Dermis blood vessel endothelial cell (primary cell): ENCODE measurements around the gene CTAGE9. TPM values are rescaled to one million over a fixed set of nuclear protein-coding genes. Genes with fewer than 3 reads are reported as not detected.
"Not testable (repeated sequence)": the region's sequence is repeated elsewhere in the genome, so short reads cannot be mapped to it uniquely, and the experiment has no call there.

ENCODE experiments used
- DNase-seq: peaks from one replicate; pipeline ENCODE4 v3.0.0; 2010
- total RNA-seq: library from RNA; depleted of rRNA; stranded (reverse); fragments of >200 nt; gene quantifications from 2 replicates; pipeline ENCODE4 v1.2.3, GENCODE V29; 2014

Gene CTAGE9
- total RNA-seq, 1 donor from 2014 or later = not detected

DNA sequence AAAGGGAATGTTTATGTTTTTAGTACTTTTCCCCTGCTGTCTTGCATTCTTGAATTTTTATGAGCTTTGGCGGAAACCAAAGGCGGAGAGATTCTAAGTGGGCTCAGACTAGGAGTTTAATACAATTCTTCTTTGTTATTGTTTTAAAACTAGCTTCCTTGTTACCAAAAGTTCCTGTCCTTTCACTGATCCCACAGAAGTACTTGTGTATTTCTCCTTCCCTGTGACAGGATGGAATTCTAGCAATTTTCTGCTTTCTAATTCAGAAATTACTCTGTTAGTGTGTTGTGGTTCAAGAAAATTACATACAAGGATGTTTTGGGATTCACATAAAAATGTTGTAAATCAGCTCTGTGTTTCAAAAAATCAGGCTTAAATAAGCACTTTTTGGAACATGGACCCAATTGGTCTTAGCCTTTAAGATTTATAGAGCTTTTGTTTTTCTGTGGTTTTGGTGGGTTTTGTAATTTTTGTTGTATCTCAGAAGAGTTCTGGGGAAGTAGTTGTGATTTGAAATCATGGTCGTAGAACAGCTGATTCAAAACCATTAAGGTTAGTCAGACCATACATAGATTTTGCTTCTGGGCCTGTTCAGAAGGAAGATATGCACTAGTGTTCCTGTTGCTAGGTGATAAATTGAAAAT, 17.6 kb upstream of the CTAGE9 start:
- no peak for DNase-seq

DNA sequence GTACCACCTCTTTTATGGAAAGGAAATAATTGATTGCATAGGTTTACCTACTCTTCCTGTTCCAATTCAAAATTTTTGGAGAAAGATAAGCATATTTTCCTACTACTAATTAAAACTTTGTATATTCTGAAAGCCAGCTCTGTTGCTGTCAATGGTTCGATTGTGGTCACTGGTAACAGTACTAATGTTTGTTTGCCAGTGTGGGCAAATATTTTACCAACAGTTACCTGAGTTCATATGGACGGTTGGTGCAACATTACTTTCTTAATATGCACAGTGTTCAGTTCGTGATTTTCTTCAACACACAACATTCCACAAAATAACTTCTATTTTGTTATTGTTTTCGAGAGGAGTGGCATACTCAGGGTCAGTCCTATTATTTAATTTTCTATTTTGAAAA, 17.1 kb upstream of the CTAGE9 start:
- DNase-seq = no peak

DNA sequence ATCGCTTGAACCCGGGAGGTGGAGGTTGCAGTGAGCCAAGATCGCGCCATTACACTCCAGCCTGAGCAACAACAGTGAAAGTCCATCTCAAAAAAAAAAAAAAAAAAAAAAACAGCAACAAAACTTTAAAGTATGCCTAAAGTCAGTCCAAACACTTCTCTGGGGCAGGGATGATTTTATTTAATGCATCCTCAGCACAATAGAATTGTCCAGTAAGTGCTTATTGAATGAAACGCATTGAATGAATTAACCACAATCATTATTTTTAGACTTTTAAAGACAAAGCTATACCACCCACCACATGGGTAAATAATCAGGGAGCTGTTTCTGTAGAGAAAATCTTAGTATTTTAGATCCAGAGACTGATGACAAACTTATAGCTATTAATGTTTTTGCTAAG, 16.6 kb upstream of the CTAGE9 start:
- no peak for DNase-seq

DNA sequence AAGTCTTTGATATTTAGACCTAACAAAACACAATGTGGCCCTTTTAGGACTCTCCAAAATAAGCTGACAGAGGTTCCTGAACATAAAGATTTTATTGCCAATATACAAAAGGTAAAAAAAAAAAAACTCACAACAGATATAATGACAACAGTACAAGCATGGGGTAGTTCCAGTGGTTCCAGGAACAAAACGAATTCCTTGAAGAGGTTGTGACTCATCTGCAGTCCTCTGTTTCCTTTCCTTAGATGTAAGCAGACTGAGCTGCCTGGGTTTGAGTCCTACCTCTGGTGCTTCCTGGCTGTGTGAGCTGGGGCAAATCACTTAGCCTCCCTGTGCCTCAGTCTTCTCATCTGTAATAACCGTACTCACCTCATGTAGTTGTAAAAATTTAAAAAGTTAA, 13.3 kb upstream of the CTAGE9 start:
- peak; percentile 4 for DNase-seq

DNA sequence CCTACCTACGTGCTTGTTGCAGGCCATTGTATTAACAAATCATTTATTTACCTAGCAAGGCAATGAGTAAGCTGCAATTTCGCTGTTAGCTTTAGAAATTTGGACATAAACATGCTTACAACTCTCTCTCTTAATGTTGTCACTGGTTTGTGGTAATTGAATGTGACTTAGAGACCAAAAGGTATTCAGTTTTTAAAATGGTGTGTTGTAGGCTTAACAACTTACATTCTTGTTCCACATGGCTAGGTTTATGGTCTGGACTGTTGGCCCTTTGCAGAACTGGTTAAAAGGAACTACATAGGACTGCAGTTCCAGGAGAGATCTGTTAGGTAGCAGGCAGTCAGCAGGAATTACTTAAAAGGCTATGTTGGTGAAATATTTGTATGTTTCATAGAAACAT, 10.3 kb upstream of the CTAGE9 start:
- DNase-seq = no peak

DNA sequence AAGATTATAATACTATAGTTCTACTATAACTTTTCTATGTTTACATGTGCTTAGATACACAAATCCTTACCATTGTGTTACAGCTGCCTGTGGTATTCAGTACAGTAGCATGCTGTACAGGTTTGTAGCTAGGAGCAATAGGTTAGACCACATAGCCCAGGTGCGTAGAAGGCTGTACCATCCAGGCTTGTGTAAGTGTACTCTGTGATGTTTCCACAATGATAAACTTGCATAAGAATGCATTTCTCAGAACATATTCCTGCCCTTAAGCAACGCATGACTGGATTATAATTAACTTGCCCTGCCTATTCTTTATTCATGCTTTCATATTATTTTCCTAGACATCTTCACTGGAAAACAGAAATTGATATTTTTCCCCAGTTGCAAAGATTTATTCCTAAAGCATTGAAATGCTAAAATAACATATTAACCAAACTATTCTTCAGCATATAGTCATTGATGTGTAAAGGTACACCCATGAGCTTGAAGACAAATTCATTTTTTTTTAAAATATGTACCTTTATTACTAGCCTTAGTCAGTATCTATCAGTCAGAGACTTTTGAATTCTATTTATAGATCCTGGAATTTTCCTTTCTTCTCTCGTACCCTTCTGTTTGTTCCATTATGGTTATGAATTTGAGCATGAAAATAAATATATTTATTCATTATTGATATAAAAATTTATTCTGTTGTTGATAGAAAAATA, 7.2 kb upstream of the CTAGE9 start:
- DNase-seq = no peak

DNA sequence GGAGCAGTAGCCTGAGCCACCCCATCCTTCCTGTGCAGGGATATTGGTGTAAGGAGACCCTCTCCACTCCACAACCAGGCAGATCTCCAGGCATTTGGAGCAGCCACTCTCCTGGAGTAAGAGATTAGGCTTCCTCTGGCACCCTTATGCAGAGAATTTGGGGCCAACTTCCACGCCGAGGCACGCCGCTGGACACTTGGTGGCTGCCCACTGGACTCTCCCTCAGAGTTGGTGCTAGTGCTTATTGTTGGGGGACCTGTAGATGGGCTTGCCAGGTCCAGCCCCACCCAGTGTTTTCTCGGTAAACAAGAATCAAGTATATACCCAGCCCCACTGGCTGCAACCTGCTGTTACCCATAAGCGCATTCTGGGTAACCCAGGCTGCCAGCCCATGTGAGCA, 4.8 kb upstream of the CTAGE9 start:
- not testable (repeated sequence) for DNase-seq

DNA sequence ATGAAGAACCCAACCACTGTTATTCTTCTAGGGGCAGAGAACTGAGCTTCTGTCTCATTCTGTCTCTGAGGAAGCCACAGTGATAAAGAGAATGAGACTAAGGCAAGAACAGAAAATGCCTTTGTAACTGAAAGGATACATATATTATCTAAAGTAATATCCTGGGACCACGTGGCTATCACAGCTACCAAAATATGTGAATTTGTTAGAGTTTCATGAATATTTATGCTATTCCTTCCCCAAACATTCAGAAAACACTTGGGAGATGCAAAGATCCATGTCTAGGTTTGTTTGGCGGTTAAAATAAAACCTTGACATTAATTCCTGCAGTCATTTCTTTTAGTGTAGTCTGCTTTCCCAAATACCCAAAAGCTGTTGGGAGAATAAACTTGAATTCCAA, 6.9 kb downstream of the CTAGE9 start:
- DNase-seq = not testable (repeated sequence)

DNA sequence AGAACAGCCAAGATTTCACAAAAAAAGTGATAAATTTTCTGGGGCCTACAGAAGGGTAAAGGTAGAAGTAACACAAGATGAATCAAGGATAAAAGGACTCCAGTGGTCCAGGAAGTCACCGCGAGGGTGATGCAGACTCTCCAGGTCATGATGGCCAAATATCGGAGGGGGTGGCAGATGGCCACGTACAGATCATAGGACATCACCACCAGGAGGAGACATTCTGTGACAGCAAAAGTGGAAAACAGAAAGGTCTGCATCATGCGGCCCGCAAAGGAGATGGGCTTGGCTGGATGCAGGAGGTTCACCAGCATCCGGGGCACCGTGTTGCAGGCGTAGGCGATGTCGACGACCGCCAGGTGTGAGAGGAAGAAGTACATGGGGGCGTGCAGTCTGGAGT, 10.0 kb downstream of the CTAGE9 start:
- not testable (repeated sequence) for DNase-seq

DNA sequence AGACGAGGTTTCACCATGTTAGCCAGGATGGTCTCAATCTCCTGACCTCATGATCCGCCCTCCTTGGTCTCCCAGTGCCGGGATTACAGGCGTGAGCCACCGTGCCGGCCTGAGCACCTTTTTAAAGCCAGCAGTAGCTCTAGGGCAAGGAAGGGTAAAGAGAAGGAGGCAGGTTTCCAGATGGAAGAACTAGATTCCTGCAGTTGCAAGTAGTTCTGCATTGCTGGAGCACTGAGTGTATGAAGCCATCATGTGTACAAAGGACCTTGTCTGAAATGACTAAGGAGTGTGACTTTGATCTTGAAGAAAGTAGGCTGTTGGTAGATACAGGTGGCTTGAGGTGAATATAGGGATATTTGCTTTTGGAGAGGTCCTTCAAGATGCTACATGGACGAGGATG, 13.9 kb downstream of the CTAGE9 start:
- no peak for DNase-seq

DNA sequence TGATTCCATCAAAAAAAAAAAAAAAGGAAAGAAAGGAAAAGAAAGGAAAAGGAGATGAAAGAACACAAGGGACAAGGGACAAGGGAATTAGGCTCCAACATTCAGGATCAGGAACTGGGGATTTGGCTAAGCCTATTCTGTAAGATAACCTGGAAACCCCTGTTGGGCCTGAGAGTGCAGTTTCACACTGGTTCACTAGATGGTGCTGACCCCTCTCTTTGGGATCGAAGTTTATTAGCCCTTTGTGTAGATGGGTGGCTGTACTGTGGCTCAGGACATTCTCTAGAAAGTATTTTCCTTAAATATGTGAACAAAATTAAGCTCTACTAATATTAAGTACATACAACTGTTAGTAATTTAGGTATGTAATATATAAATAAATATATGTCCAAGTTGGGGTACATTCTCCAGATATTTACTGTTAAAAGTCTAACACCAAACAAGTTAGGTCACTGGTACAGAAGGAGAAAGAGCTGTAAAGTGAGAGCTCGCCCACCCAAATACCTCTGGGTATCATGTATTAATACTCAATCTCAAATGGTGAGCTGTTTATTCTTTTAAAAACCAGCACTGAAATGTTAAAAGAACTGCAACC, 15.9 kb downstream of the CTAGE9 start:
- DNase-seq = peak; percentile 84

DNA sequence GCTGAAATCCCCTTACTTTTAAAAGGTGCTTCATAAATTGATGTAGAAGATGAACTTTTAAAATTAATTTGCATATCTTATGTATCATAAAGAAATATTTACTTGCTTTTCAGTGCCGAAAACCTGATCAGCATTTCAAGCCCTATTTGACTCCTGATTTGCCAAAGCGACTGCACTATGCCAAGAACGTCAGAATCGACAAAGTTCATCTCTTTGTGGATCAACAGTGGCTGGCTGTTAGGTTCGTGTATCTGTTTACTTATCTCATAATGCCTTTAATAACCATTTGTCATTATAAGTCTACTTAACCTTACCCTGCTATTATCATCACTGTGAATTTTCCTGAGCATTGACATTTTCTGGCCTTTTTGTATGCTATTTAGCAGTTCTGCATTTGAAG, 17.4 kb downstream of the CTAGE9 start:
- no peak for DNase-seq

DNA sequence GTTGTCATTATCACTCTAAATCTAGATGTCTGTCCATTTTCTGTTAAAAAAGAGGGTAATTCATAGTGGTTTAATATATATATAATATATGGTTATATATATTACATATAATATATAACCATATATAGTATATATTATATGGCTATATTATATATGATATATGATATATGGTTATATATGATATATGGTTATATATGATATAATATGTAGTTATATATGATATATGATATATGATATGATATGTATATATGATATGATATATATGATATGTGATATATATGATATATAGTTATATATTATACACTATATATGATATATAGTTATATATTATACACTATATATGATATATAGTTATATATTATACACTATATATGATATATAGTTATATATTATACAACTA, 18.2 kb downstream of the CTAGE9 start:
- no peak for DNase-seq

DNA sequence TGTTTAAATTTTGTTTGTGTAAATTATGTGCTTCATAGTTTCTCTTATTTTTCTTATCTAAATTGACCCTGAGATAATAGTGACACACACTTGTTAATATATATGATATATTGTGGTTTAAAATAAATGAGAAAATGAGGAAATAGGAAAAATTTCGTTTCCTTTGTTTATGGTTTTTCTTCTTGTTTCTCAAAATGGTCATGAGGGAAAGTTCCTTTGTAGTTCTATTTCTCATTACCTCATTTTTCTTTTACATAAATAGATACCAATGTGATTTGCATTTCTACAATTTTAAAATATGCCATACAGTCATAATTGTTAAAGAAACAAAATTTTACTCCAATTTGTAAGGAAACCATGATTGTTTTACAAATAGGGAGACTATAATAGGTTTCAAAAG, 18.8 kb downstream of the CTAGE9 start:
- no peak for DNase-seq

DNA sequence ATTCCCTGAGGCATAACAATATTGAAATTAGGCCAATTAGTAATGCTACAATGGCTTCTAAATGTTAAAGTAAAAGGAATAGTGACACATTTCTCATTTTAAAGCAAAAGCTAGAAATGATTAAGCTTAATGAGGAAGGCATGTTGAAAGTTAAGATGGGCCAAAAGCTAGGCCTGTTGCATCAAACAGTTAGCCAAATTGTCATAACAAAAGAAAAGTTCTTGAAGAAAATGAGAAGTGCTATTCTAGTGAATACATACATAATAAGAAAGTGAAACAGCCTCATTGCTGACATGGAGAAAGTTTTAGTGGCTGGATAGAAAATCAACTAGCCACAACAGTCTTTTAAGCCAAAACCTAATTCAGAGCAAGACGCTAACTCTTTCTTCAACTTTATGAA, 22.5 kb downstream of the CTAGE9 start:
- DNase-seq = no peak

DNA sequence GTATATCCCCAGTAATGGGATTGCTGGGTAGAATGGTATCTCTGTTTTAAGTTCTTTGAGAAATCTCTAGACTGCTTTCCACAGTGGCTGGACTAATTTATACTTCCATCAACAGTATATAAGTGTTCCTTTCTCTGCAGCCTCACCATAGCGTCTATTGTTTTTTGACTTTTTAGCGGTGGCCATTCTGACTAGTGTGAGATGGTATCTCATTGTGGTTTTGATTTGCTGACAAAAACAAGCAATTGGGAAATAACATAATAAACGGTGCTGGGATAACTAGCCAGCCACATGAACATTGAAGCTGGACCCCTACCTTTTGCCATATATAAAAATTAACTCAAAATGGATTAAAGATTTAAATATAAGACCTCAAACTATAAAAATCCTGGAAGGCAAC, 23.8 kb downstream of the CTAGE9 start:
- no peak for DNase-seq

DNA sequence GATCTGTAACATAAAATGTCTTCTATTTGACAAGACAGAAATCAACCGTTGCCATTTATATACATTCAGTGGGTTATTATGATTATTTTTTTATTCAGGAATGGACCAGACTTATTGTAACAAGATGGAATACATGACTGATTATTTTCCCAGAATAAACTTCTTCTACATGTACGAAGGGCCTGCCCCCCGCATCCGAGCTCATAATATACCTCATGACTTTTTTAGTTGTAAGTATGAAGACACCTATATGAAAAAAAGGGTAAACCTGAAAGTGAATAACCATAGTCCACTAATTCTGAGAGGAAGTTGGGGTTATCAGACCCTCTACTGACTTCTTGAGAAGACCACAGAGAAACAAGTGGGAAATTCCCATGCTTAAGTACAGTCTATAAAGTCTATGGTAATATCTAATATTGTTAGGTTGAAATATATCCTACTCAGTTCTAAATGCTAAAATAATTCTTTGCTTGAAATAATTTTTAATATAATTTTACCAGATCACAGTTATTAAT, 25.5 kb downstream of the CTAGE9 start:
- no peak for DNase-seq

DNA sequence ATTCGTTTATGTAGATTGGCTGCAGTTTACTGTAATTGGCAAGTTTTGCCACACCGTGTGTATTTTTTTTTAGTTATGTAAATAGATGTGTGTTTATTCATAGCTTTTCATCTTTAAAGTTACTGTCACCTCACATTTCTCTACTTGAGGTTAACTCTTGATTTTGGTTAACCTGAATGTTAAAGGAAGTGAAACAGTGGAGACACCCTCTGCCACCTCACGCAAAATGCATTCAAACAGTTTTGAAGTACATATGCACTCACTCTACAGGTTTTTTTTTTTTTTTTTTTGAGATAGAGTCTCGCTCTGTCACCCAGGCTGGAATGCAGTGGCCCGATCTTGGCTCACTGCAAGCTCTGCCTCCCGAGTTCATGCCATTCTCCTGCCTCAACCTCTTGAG, 27.3 kb downstream of the CTAGE9 start:
- no peak for DNase-seq

DNA sequence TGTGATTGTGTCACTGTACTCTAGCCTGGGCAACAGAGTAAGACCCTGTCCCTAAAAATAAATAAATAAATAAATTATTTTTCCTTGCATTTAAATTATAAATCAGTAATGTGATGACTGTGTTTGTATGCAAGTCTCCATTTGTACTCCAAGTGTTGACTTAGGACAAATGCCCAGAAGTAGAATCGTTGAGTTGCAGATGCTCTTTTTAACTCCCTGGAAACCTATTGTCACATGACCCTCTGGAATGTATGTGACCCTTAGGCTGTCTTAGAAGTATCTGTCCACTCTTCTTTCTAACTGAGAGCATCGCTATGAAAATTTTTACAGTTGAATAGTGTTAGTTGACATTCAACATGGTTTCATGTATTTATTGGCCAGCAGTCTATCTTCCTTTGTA, 28.4 kb downstream of the CTAGE9 start:
- DNase-seq = no peak

DNA sequence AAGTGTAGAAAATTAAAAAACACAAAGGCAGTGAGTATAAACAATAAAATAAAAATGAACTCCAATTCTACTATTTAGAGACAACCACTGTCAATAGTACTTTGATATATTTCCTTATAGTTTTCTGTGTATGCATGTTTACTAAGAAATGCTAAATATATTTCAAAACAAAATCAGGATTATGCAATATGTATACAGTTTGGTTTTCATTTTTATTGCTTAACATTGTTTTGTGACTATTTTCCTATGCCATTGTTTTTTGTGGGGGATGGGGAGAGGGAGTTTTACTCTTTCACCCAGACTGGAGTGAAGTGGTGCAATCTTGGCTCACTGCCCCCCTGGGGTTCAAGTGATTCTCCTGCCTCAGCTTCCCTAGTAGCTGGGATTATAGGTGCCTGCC, 29.2 kb downstream of the CTAGE9 start:
- DNase-seq = no peak

DNA sequence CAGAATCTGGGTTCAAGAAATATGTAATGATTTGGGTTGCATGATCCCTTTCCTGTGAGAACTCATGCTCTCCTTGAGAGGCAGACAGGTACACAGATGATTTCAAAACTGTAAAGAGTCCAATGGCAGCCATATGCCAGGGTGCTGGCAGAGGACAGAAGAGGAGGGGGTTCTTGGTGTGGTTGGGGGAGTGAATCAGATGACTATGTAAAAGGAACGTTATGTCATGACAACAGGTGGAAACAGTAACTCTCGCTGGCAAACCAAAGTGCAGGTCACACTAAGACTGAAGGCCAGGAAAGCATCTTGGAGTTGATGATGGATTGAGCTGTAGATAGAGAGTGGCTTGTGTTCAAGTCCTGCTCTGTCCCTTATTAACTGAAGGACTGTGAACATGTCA, 29.9 kb downstream of the CTAGE9 start:
- no peak for DNase-seq

DNA sequence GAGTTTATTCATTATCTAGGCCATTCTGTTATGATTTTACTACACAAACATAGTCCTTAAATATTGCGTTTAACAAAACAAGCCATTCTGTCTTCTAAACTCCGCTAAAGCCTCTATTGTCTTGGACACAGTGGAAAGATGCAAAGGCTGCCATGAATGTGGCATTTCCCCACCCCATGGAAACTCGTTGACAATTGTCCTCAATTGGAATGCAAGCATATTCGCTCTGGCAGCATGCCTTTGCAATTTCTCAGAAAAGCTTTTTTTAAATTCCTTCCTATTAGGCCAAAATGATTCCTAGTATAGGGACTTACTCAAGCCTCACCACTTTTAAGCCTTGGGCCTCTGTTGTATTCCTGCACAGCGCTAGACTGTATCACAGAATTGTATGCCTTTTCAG, 32.4 kb downstream of the CTAGE9 start:
- no peak for DNase-seq

DNA sequence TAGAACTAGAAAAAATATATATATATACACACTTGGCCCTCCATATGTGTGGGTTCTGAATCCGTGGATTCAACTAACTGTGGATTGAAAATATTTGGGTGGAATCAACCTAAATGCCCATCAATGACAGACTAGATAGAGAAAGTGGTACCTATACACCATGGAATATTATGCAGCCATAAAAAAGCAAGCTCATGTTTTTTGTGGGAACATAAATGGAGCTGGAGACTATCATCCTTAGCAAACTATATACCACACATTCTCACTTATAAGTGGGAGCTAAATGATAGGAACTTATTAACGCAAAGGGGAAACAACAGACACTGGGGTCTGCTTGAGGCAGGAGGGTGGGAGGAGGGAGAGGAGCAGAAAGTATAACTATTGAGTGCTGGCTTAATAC, 37.6 kb downstream of the CTAGE9 start:
- no peak for DNase-seq

DNA sequence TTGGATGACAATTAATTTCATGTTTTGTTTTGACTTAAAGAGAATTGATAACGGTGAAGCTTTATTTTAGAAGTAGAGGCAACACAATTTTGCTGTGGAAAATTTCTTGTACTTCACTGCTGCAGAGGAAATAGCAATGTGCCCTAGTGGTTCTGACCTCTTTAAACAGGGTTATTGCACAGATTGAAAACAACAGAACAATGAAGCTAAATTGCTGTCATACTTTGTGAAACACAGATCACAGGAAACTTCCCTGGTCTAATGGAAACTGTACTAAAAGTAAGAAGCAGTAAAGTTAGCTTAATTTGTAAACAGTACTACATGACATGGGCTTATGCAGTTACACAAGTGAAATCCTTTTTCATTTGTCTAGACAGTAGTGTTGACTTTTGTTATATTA, 40.9 kb downstream of the CTAGE9 start:
- DNase-seq = peak; percentile 82
